Measurements from ENCODE around the gene PAQR8.
A peak's percentile ranks its signal among the peaks of the same experiment; 100 is the strongest.

GRCh38 chr6:52416629-52417151 is 54.7 kb downstream of the PAQR8 start:
- TF ChIP-seq, protein P1, sequence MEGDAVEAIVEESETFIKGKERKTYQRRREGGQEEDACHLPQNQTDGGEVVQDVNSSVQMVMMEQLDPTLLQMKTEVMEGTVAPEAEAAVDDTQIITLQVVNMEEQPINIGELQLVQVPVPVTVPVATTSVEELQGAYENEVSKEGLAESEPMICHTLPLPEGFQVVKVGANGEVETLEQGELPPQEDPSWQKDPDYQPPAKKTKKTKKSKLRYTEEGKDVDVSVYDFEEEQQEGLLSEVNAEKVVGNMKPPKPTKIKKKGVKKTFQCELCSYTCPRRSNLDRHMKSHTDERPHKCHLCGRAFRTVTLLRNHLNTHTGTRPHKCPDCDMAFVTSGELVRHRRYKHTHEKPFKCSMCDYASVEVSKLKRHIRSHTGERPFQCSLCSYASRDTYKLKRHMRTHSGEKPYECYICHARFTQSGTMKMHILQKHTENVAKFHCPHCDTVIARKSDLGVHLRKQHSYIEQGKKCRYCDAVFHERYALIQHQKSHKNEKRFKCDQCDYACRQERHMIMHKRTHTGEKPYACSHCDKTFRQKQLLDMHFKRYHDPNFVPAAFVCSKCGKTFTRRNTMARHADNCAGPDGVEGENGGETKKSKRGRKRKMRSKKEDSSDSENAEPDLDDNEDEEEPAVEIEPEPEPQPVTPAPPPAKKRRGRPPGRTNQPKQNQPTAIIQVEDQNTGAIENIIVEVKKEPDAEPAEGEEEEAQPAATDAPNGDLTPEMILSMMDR (conservative IDR thresholded peaks at IDR 0.05) = peak; percentile 87
- no peak for TF ChIP-seq ZFX (IDR thresholded peaks at IDR 0.05)

All from C4-2B (cell line).